Activated naive CD8-positive, alpha-beta T cell (primary cell): ENCODE measurements around the gene RBM3.

Experiments
- H3K27ac Mint-ChIP-seq: one replicate; pipeline ENCODE4 v1.8.0; 2021; ENCODE audit warnings: mixed read lengths
- H3K27me3 Mint-ChIP-seq: one replicate; pipeline ENCODE4 v1.8.0; 2021; ENCODE audit warnings: mixed read lengths
- H3K36me3 Mint-ChIP-seq: one replicate; pipeline ENCODE4 v1.8.0; 2021; ENCODE audit warnings: mixed read lengths
- H3K4me1 Mint-ChIP-seq: one replicate; pipeline ENCODE4 v1.8.0; 2021; ENCODE audit warnings: low read depth, mixed read lengths
- H3K4me3 Mint-ChIP-seq: one replicate; pipeline ENCODE4 v1.8.0; 2021; ENCODE audit warnings: mild to moderate bottlenecking, mixed read lengths
- H3K9me3 Mint-ChIP-seq: one replicate; pipeline ENCODE4 v1.8.0; 2021; ENCODE audit warnings: low read depth, mixed read lengths

RBM3 gene

GRCh38 chrX:48559636-48560035 is 14.6 kb upstream of the RBM3 start:
- H3K27me3 Mint-ChIP-seq: no peaks in the 10 kb centered on the region
- H3K4me3 Mint-ChIP-seq: no peak overlapping the region
- H3K9me3 Mint-ChIP-seq: no peaks in the 10 kb centered on the region
- peaks cover 6% of the 10 kb centered on the region for H3K36me3 Mint-ChIP-seq
- H3K27ac Mint-ChIP-seq: no peak overlapping the region
- H3K4me1 Mint-ChIP-seq: peaks cover 3% of the 10 kb centered on the region

GRCh38 chrX:48560056-48560455 is 14.2 kb upstream of the RBM3 start:
- Mint-ChIP-seq H3K36me3 (peaks cover 3% of the 10 kb centered on the region), H3K27me3 (no peaks in the 10 kb centered on the region), H3K27ac (no peak overlapping the region), H3K9me3 (no peaks in the 10 kb centered on the region), H3K4me1 (peaks cover 3% of the 10 kb centered on the region), H3K4me3 (no peak overlapping the region)

GRCh38 chrX:48560681-48561080 is 13.6 kb upstream of the RBM3 start:
- H3K9me3 Mint-ChIP-seq: no peaks in the 10 kb centered on the region
- H3K27ac Mint-ChIP-seq: no peak overlapping the region
- H3K36me3 Mint-ChIP-seq: peaks cover under 1% of the 10 kb centered on the region
- no peaks in the 10 kb centered on the region for H3K27me3 Mint-ChIP-seq
- no peak overlapping the region for H3K4me3 Mint-ChIP-seq
- H3K4me1 Mint-ChIP-seq: peaks cover 3% of the 10 kb centered on the region

- no peak overlapping the region for H3K27ac Mint-ChIP-seq
- peaks cover 2% of the 10 kb centered on the region for H3K36me3 Mint-ChIP-seq
- H3K27me3 Mint-ChIP-seq: no peaks in the 10 kb centered on the region
- H3K9me3 Mint-ChIP-seq: no peaks in the 10 kb centered on the region
- no peak overlapping the region for H3K4me3 Mint-ChIP-seq
- peaks cover 4% of the 10 kb centered on the region for H3K4me1 Mint-ChIP-seq
These were observed 4.3 kb upstream of the RBM3 start for GRCh38 chrX:48569958-48570357.

GRCh38 chrX:48573690-48574269 is 504 bp upstream of the RBM3 start:
- Mint-ChIP-seq H3K36me3 (peaks cover 3% of the 10 kb centered on the region), H3K27ac (peak overlapping the region; percentile 100), H3K4me3 (peak overlapping the region; percentile 96), H3K9me3 (no peaks in the 10 kb centered on the region), H3K27me3 (no peaks in the 10 kb centered on the region), H3K4me1 (peaks cover 19% of the 10 kb centered on the region)

GRCh38 chrX:48575642-48576041 is 1.4 kb downstream of the RBM3 start:
- Mint-ChIP-seq H3K9me3 (no peaks in the 10 kb centered on the region), H3K27me3 (no peaks in the 10 kb centered on the region), H3K4me3 (peak overlapping the region; percentile 96), H3K36me3 (peaks cover 3% of the 10 kb centered on the region), H3K27ac (peak overlapping the region; percentile 100), H3K4me1 (peaks cover 23% of the 10 kb centered on the region)

GRCh38 chrX:48576108-48576507 is 1.8 kb downstream of the RBM3 start:
- Mint-ChIP-seq H3K9me3 (no peaks in the 10 kb centered on the region), H3K27me3 (no peaks in the 10 kb centered on the region), H3K4me1 (peaks cover 23% of the 10 kb centered on the region), H3K4me3 (peak overlapping the region; percentile 96), H3K27ac (peak overlapping the region; percentile 100), H3K36me3 (peaks cover 3% of the 10 kb centered on the region)

- H3K36me3 Mint-ChIP-seq: peaks cover 3% of the 10 kb centered on the region
- H3K9me3 Mint-ChIP-seq: no peaks in the 10 kb centered on the region
- H3K27me3 Mint-ChIP-seq: no peaks in the 10 kb centered on the region
- peaks cover 25% of the 10 kb centered on the region for H3K4me1 Mint-ChIP-seq
- H3K4me3 Mint-ChIP-seq: peak overlapping the region; percentile 96
- peak overlapping the region; percentile 78 for H3K27ac Mint-ChIP-seq
These were observed 4.4 kb downstream of the RBM3 start for GRCh38 chrX:48578661-48579128.

- Mint-ChIP-seq H3K36me3 (peaks cover 3% of the 10 kb centered on the region), H3K9me3 (no peaks in the 10 kb centered on the region), H3K4me3 (no peak overlapping the region), H3K27me3 (no peaks in the 10 kb centered on the region), H3K4me1 (peaks cover 21% of the 10 kb centered on the region), H3K27ac (no peak overlapping the region)
These were observed 5.0 kb downstream of the RBM3 start for GRCh38 chrX:48579259-48579658.

GRCh38 chrX:48580662-48581061 is 6.4 kb downstream of the RBM3 start:
- Mint-ChIP-seq H3K4me3 (no peak overlapping the region), H3K36me3 (no peaks in the 10 kb centered on the region), H3K27ac (no peak overlapping the region), H3K4me1 (peaks cover 21% of the 10 kb centered on the region), H3K27me3 (no peaks in the 10 kb centered on the region), H3K9me3 (no peaks in the 10 kb centered on the region)

- Mint-ChIP-seq H3K4me1 (peaks cover 5% of the 10 kb centered on the region), H3K27me3 (no peaks in the 10 kb centered on the region), H3K4me3 (no peak overlapping the region), H3K9me3 (no peaks in the 10 kb centered on the region), H3K36me3 (no peaks in the 10 kb centered on the region), H3K27ac (no peak overlapping the region)
These were observed 10.4 kb downstream of the RBM3 start for GRCh38 chrX:48584698-48585097.

- H3K36me3 Mint-ChIP-seq: no peaks in the 10 kb centered on the region
- H3K4me3 Mint-ChIP-seq: no peak overlapping the region
- H3K27ac Mint-ChIP-seq: no peak overlapping the region
- H3K9me3 Mint-ChIP-seq: no peaks in the 10 kb centered on the region
- no peaks in the 10 kb centered on the region for H3K4me1 Mint-ChIP-seq
- no peaks in the 10 kb centered on the region for H3K27me3 Mint-ChIP-seq
These were observed 15.3 kb downstream of the RBM3 start for GRCh38 chrX:48589482-48590162.

GRCh38 chrX:48590203-48591103 is 16.2 kb downstream of the RBM3 start:
- Mint-ChIP-seq H3K36me3 (no peaks in the 10 kb centered on the region), H3K9me3 (no peaks in the 10 kb centered on the region), H3K4me1 (no peaks in the 10 kb centered on the region), H3K27me3 (no peaks in the 10 kb centered on the region), H3K27ac (no peak overlapping the region), H3K4me3 (no peak overlapping the region)

- no peaks in the 10 kb centered on the region for H3K4me1 Mint-ChIP-seq
- no peaks in the 10 kb centered on the region for H3K9me3 Mint-ChIP-seq
- no peak overlapping the region for H3K27ac Mint-ChIP-seq
- H3K36me3 Mint-ChIP-seq: no peaks in the 10 kb centered on the region
- no peak overlapping the region for H3K4me3 Mint-ChIP-seq
- H3K27me3 Mint-ChIP-seq: no peaks in the 10 kb centered on the region
These were observed 17.0 kb downstream of the RBM3 start for GRCh38 chrX:48591255-48591791.

GRCh38 chrX:48592971-48593370 is 18.7 kb downstream of the RBM3 start:
- H3K27me3 Mint-ChIP-seq: no peaks in the 10 kb centered on the region
- no peak overlapping the region for H3K4me3 Mint-ChIP-seq
- H3K36me3 Mint-ChIP-seq: no peaks in the 10 kb centered on the region
- no peaks in the 10 kb centered on the region for H3K9me3 Mint-ChIP-seq
- H3K4me1 Mint-ChIP-seq: peaks cover 3% of the 10 kb centered on the region
- no peak overlapping the region for H3K27ac Mint-ChIP-seq
